Cardiac muscle cell (in vitro differentiated cells and primary cell): ENCODE data around the gene PAX8. TPM values are rescaled to one million over a fixed set of nuclear protein-coding genes. Genes with fewer than 3 reads are reported as not detected.
"Not testable (repeated sequence)": the region's sequence is repeated elsewhere in the genome, so short reads cannot be mapped to it uniquely, and the experiment has no call there.

ENCODE experiments used
- DNase-seq, 2 donors: peaks; one replicate each; pipeline versions ENCODE4 v3.0.0 to v3.0.0-alpha.2; 2010 to 2017; ENCODE audit warnings: low read depth in 1 of 2, low spot score in 1 of 2
- H3K27ac ChIP-seq: fragments of 200-600 bp; sonication (generic); 2 replicates; pipeline ENCODE4 v1.5.1; 2016
- H3K27me3 ChIP-seq: fragments of 200-600 bp; sonication (generic); 2 replicates; pipeline ENCODE4 v1.6.0; 2016; ENCODE audit warnings: control low read depth
- H3K36me3 ChIP-seq: fragments of 200-600 bp; sonication (generic); 2 replicates; pipeline ENCODE4 v1.5.1; 2016; ENCODE audit warnings: control low read depth
- H3K4me1 ChIP-seq: fragments of 200-600 bp; sonication (generic); 2 replicates; pipeline ENCODE4 v1.8.1; 2017; ENCODE audit warnings: low read depth, mild to moderate bottlenecking, mixed run types
- H3K4me3 ChIP-seq: fragments of 200-600 bp; sonication (generic); 2 replicates; pipeline ENCODE4 v1.5.1; 2016; ENCODE audit warnings: mild to moderate bottlenecking
- H3K9me3 ChIP-seq: fragments of 200-600 bp; sonication (generic); 2 replicates; pipeline ENCODE4 v1.5.1; 2017; ENCODE audit warnings: low read depth, mild to moderate bottlenecking, control low read depth
- CTCF ChIP-seq: IDR thresholded peaks from 2 replicates; pipeline ENCODE4 v1.5.1; 2012; ENCODE audit warnings: low read depth, mild to moderate bottlenecking, low read length
- polyA plus RNA-seq: library from polyadenylated mRNA; unstranded; fragments of >200 nt; fragmentation: Nextera tagmentation; extraction: Ambion mirVana; gene quantifications from 2 replicates; pipeline ENCODE4 v1.2.1, GENCODE V29; 2016
- total RNA-seq: library from RNA; depleted of rRNA; stranded (reverse); fragments of >200 nt; gene quantifications from 2 replicates; pipeline ENCODE4 v1.2.3, GENCODE V29; 2016

PAX8 gene
- total and polyA plus RNA-seq, 2 experiments from 2014 or later = not detected

GRCh38 chr2:113240150-113240914 is 38.4 kb downstream of the PAX8 start:
- no peaks in the 10 kb centered on the region for H3K36me3 ChIP-seq
- H3K27ac ChIP-seq = no peak overlapping the region
- no peaks in the 10 kb centered on the region for H3K9me3 ChIP-seq
- TF ChIP-seq CTCF = no peak
- H3K27me3 ChIP-seq = no peaks in the 10 kb centered on the region
- no peak overlapping the region for H3K4me3 ChIP-seq
- peaks cover 9% of the 10 kb centered on the region for H3K4me1 ChIP-seq
- DNase-seq = peak in 1 of 2 donors; percentile 94

DNA sequence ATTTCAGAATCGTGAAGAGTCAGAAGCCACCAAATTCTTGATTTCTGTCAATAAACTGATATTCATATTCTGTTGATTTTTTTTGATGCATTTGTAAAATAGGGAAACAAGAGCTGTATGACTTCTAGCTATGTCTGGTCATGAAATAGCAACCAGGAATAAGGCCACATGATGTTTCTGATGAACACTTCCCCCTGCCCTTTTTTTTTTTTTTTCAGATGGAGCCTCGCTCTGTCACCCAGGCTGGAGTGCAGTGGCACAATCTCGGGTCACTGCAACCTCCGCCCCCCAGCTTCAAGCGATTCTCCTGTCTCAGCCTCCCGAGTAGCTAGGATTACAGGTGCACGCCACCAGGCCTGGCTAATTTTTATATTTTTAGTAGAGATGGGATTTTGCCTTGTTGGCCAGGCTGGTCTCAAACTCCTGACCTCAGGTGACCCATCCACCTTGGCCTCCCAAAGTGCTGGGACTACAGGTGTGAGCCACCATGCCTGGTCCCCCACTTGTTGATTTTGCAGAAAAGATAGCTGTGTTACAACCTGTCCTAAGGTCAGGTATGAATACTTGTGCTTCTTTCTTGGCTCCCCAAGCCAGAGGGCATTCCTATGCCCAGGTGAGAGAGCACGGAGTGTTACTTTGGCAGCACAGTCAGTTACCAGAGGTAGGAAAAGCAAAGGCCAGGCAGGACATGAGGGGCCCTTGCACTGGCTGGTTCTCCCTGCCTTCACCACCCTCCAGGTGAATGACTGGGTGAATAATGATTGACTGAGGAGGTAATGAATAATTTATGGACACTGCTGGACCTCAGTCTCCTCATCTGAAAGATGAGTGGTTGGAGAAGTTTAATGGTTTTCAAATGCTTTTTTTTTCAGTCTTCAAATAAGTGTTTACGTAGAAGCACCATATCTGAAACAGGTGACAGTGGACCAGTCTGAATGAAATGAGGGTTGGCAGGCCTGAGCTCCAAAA is 39.6 kb downstream of the PAX8 start:
- no peak overlapping the region for H3K27ac ChIP-seq
- peaks cover 9% of the 10 kb centered on the region for H3K4me1 ChIP-seq
- H3K36me3 ChIP-seq = no peaks in the 10 kb centered on the region
- no peaks in the 10 kb centered on the region for H3K27me3 ChIP-seq
- H3K4me3 ChIP-seq = no peak overlapping the region
- no peak for TF ChIP-seq CTCF
- H3K9me3 ChIP-seq = no peaks in the 10 kb centered on the region
- no peak for DNase-seq

DNA sequence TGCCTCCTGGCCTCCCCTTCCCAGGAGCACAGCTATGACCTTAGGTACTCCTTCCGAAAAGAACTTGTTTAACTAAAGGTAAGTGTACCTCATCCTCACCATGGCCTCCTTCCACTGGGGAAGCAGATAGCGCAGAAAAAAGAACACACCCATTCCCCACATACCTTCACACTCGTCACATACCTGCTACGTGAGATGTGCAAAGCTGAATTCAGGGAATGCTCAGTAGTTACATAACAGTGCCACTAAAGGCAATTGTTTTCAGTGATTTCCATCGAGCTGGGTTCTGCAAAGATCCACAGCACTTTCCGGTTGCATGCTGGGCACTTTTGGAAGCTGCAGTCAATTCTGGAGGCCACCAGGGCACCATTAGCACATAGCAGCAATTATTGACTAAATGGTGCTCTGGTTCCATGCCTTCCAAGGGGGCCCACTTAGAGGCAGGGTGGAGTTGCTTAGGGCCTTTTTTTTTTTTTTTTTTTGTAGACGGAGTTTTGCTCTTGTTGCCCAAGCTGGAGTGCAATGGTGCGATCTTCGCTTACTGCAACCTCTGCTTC is 41.0 kb downstream of the PAX8 start:
- Histone ChIP-seq H3K4me3 (no peak overlapping the region), H3K27ac (no peak overlapping the region), H3K36me3 (no peaks in the 10 kb centered on the region), H3K4me1 (peaks cover 9% of the 10 kb centered on the region), H3K27me3 (no peaks in the 10 kb centered on the region), H3K9me3 (no peaks in the 10 kb centered on the region)
- TF ChIP-seq CTCF = no peak
- no peak for DNase-seq

DNA sequence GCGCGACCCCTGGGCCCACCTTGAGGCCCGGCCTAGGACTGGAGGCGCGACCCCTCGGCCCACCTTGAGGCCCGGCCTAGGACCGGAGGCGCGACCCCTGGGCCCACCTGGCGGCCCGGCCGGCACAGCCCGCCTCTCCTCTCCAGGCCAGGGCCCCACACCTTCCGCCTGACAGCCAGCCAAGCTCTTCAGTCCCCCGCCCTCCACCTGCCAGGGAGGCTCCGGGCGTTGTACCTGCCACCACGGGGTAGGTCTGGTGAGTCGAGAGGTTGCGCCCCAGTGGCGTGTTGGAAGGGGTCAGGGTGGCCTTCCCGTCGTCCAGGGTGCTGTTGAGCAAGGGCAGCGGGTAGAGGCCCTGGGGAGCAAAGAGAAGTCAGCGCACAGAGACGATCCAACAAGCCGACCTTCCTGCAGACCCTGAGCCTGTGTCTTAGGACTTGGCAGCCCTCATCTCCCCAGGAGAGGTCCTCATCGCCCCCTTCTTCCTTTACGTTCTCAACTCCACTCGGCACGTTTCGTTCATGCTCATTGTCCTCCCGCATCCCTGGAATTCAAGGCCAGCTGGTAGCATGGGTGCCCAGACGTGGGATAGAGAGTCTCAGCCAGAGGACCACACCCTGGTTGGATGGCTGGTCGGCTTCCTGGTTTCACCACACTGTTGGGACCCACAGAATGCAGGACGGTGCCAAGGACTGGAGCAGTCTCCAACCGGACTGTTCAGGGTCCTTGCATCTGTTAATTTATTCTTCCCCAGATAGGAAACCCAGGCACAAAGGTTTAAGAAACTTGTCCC is 42.2 kb downstream of the PAX8 start:
- Histone ChIP-seq H3K4me1 (peaks cover 10% of the 10 kb centered on the region), H3K27ac (no peak overlapping the region), H3K36me3 (no peaks in the 10 kb centered on the region), H3K9me3 (no peaks in the 10 kb centered on the region), H3K4me3 (no peak overlapping the region), H3K27me3 (no peaks in the 10 kb centered on the region)
- no peak for DNase-seq
- TF ChIP-seq CTCF = no peak

GRCh38 chr2:113235347-113236226 is 43.1 kb downstream of the PAX8 start:
- DNase-seq = peak in 1 of 2 donors; percentile 70
- not testable (repeated sequence) for H3K27ac ChIP-seq, H3K4me3 ChIP-seq, H3K9me3 ChIP-seq, H3K36me3 ChIP-seq, H3K27me3 ChIP-seq
- peaks cover 19% of the 10 kb centered on the region for H3K4me1 ChIP-seq
